GM21515 (cell line): Measurements from ENCODE around the gene DPH7.
"Not testable (repeated sequence)": the region's sequence is repeated elsewhere in the genome, so short reads cannot be mapped to it uniquely, and the experiment has no call there.

Source experiments
- ATAC-seq: cut with Tn5 transposase; IDR thresholded peaks from one replicate; pipeline ENCODE4 v1.9.1; 2021; ENCODE audit not compliant: unreplicated experiment

The DPH7 gene

DNA sequence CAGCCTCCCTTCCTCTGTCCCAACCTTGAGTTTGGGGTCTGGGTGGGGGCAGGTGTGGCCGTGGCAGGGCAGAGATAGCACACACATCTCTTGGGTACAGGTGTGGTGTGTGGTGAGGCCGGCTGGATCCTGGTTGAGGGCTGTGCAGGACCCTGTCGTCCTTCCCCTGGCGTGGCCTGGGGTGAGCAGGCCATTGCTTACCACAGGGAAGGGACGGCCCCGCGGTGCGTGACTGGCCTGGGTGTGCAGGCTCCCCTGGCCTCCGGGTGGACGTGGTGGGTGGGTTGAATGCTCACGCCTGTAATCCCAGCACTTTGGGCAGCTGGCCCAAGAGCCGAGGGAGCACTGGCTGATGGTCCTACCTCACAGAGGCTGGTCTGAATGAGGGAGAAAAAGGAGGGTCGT, 28.0 kb upstream of the DPH7 start:
- ATAC-seq = no peak

DNA sequence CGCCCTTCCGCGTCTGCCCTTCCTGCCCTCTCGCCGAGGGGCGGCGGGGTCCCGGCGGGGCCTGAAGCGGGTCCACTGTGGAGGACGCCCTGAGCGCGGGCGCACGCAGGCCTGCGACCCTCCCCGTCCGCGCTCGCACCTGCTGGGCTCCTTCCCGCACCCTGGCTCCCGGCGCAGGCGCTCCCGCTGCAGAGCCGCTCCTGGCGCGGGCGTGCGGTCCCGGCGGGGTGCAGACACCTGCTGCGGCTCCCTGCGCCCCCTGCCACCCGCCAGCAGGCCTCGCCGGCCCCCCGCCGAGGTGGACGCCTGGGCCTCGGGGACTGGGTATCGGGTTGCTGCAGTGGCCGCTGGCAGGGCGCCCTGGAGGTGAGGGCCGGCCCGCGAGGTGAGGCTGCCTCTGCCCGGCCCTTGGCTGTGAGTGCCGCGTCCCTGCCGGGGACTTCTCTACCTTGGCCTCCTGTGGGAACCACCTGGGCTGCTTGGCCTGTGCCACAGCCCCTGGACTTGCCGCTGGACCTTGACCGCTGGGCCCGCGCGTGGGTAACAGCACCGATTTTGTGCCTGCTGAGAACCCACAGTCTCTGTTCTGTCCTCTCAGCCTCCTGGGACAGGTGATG, 27.4 kb upstream of the DPH7 start:
- ATAC-seq = peak; percentile 4

GRCh38 chr9:137605121-137606004, 26.6 kb upstream of the DPH7 start, which contains the start of gene ARRDC1:
Gene ARRDC1, plus strand, starts transcription at chr9:137605686. Its CDS starts 32 bp downstream, at chr9:137605718.
- ATAC-seq = peak; percentile 74

- no peak for ATAC-seq
Observed at GRCh38 chr9:137604345-137605086, 25.8 kb upstream of the DPH7 start.

- no peak for ATAC-seq
Observed at GRCh38 chr9:137603879-137604278, 25.2 kb upstream of the DPH7 start.

- ATAC-seq = no peak
Observed at GRCh38 chr9:137602661-137603060, 23.9 kb upstream of the DPH7 start.

DNA sequence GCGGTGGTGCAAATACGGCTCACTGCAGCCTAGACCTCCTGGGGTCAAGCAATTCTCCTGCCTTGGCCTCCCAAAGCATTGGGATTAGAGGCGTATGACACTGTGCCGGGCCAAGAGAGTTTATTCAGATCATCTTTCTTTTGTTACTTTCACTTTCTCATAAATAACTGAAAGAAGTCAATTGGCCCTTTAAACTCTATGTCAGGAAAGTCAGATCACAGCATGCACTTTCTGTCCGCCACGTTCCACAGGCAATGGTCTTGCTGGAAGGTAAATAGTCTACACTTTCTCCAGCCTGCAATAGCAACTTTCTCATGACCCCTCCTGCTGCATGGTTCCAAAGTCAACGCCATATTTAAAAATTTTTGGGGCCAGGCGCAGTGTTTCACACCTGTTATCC, 20.2 kb upstream of the DPH7 start:
- ATAC-seq = no peak

- not testable (repeated sequence) for ATAC-seq
Observed at GRCh38 chr9:137596577-137596976, 17.9 kb upstream of the DPH7 start.

DNA sequence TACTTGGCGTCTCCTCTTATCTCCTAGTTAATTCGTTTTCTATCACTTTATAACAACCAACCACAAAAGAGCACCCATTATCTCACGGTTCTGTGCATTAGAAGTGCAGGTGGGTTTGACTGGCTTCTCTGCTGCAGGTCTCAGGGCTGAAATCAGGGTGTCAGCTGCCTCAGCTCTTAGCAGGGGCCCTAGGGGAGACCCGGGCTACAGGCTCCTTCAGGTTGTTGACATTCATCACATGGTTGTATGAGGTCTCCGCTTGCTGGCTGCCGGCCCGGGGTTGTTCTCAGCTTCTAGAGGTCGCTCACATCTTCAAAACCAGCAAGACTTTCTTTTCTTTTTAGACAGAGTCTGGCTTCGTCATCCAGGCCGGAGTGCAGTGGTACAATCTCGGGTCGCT, 14.5 kb upstream of the DPH7 start:
- no peak for ATAC-seq

DNA sequence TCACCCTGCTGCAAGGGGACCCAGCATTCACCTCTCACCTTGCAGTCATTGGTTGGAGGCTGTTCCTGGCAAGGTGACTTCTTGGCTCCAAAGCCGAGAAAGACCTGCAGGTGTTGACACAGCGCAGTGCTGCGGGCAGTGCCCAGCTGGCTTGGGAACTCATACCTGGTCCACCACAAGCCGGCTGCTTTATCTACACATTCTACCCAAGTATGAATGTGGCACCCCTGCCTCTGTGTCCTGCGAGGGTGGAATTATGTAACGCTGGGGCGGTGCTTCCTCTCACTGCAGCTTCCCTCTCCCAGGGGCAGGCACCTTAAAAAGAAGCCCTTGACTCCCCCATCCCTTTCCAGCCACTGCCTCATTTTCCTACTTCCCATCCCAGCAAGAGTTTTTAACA, 14.0 kb upstream of the DPH7 start:
- no peak for ATAC-seq

DNA sequence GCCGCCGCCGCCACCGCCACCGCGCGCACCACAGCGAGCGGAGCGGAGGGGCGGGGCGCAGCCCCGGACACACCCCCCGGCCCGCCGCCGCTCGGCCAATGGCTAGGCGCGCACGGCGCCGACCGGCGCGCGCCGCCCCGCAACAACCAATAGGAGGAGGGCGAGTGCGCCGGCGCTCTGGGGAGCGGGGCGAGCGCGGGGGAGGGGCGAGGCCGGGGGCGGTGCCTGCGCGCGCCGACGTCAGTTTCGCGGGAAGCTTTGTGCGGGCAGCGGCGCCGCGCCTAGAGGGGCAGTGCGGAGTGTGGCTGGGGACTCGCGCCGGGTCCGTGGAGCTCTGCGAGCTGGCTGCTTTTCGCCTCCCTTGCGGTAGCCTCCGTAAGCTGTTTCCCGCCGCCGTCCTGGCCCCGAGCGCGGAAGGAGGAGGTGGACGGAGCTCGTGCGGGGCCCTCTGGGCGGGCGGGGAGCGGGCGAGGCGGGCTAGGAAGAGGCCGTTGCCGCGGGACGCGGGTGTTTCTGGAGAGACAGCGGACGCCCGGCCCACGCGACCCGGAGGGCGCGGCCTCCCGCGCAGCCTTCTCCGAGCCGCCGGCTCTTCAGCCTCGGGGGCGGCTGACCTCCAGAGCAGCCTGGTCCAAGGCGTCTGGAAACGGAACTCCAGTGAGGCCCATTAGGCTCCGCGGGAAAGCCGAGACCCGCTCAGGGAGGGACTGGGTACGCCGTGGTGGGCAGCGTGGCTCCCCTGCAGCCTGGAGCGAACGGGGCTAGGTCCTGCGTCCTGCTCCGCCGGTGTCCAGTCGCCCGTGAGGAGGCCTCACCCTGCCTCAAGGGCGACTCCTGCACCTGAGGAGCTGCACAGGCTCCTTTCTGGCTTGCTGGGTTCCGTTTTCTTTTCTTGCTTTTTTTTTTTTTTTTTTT, 12.0 kb upstream of the DPH7 start, which contains the start of gene ZMYND19:
ZMYND19 (minus strand) TSS at position 44 of the 915 bp plus-strand sequence. CDS start 249 bp downstream, outside the sequence.
- peak; percentile 87 for ATAC-seq

DNA sequence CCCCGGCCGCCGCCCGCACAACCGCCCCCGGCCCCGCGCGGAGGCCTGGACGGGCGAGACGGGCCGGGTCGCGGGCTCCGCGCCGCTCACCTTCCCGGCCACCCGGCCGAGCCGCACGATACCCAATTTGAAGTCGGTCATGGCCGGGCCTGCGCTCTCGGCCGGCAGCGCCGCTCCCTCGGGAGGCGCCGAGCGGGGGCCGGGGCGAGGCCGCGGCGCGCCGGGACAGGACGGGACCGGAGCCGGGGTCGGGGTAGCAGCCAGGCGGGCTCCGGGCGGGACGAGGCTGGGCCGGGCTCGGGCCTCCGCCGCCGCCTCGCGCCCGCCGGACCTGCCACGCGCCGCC, 11.4 kb upstream of the DPH7 start:
- no peak for ATAC-seq

DNA sequence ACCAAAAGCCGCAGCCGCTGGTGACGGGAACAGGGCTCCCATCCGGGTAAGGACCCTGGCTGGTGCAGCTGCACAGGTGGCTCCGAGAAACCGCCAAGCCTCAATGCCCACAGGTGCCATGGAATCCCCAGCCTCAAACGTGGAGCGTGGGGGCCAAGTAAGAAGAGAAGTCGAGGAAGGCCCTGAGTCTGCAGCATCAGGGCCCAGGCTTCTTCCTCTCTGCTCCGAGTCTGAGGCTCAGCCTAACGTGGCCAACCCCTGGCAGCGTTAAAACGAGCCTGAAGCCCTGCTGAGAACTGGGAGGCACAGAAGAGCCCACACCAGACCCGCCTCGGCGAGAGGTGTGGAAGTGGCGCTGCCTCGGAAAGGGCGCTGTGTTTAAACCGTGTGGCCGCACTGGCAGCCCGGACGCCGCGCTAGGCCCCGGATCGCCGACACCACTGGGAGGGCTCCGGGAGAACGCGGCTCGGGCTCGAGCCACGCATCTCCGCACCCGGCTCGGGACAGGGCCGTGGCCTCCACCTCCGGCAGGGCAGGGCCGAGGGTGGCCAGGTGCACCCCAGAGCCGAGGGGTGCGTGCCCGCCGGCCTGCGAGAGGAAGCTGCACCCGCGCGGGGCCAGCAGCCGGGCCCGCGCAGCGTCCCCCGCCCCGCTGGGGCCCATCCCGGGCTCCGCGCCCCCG, 10.9 kb upstream of the DPH7 start:
- peak; percentile 15 for ATAC-seq

GRCh38 chr9:137588891-137589290, 10.2 kb upstream of the DPH7 start:
- no peak for ATAC-seq

GRCh38 chr9:137588311-137588710, 9.6 kb upstream of the DPH7 start:
- no peak for ATAC-seq

DNA sequence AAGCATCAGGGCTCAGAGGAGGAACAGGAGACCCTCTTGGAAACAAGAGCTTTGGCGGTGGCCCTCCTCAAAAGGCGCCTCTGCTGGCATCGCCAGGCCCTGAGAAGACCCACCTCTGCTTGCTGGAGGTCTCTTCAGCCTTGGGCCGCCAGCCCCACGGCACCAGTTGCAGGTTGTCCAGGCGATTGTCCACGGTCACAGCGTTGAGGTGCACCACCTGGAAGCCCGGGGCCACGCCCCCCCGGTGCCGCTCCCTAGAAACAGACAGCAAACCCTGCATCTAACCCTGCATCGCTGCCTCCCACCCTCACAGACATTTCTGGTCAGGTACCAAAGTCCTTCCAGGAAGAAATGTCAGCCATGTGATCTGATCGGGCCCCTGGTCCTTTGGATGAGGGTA, 8.1 kb upstream of the DPH7 start:
- no peak for ATAC-seq

DNA sequence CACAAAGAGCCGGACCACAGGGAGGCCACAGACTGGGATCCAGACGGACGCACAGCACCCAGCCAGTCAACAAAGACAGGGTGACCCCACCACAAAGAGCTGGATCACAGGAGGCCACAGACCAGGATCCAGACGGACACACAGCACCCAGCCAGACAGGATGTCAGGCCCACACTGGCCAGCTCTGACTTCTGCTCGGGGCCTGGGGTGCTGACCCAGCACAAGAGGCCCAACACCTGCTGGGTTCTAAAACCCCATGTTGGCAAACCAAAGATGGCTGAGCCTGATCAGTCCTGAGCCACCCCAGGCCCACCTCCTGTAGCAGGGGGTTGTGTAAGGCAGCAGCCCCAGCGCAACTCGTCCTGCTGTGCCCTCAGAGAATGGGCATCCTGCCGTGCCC, 5.2 kb upstream of the DPH7 start:
- no peak for ATAC-seq

GRCh38 chr9:137583347-137583746, 4.6 kb upstream of the DPH7 start:
- ATAC-seq = no peak

DNA sequence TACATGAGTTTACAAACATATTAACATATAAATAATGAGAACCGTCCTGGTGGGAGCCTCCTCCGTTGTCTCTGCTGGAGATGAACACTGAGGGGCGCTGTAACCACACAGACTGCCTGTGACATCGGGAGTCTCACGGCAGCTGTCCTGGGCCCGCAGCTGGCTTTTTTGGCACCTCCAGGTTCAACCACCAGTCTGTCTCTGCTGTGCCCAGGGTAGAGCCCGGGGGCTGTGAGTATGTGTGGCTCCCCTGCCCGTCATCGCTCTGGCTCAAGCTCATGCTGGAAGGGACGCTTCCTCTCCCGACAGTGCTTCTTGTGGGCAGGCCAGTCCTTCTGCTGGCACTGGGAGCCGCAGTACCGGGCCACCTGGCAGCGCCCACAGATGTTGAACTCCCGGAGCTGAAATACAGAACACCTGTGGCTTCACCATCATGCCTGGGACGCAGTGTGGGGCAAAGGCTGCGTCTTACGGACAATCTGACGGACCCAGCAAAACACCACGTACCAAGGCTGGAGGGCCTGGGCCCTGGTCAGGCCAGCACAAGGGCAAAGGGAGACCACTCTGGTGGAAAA, 3.6 kb upstream of the DPH7 start:
- no peak for ATAC-seq
